Mammary epithelial cell (primary cell): ENCODE measurements around the gene FBN2.

Source experiments
- CTCF ChIP-seq, 2 donors: IDR thresholded peaks in 1 of 2; conservative IDR thresholded peaks in 1 of 2; 2 replicates each; pipeline ENCODE4 v1.5.1; 2011 to 2012; ENCODE audit warnings: inconsistent platforms in 2 of 2, low read length in 2 of 2, mild to moderate bottlenecking in 2 of 2, control low read depth in 1 of 2, low read depth in 1 of 2; ENCODE audit not compliant: insufficient read depth in 1 of 2; ENCODE audit errors: extremely low read depth in 1 of 2
- EZH2 ChIP-seq: IDR thresholded peaks from 2 replicates; pipeline ENCODE4 v1.6.1; 2012; ENCODE audit warnings: low read length, inconsistent platforms, borderline replicate concordance

DNA sequence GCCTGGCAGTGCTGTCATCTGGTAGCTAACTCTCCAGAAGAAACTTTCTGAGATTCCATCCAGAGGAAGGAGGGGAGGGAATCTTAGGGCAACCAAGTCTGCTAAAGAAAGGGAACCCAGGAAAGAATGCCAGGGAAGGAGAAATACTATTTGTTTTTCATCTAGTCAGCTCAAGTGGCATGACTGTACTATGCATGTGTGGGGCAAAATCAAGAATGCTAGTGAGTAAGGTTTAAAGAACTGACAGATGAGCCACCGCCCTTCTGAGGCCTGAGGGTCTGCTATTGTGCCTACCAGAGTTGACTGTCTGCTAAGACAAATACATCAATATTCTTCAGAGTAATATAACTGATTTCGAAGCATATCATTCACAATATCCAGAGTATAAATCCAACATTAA is 250.3 kb downstream of the FBN2 start:
- no peak for TF ChIP-seq EZH2
- TF ChIP-seq CTCF (conservative IDR thresholded peaks at IDR 0.05 in 1 of 2, IDR thresholded peaks at IDR 0.05 in 1 of 2; ENCODE audit: extremely low read depth in 1 of 2, insufficient read depth in 1 of 2, low read depth in 1 of 2, low read length in 2 of 2), result no peak
